H1 (cell line): Measurements from ENCODE around the gene ITGAE. TPM values are rescaled to one million over a fixed set of nuclear protein-coding genes. Genes with fewer than 3 reads are reported as not detected.

Experiments
- CTCF ChIA-PET: fragments of 300-600 bp; sonication (Branson Sonifier 250); formaldehyde crosslinking; loops from one replicate; lab custom pipeline; 2021; ENCODE audit not compliant: partially characterized antibody; lab: Charles Lee
- POLR2A ChIA-PET: fragments of 300-600 bp; sonication (Branson Sonifier 250); formaldehyde crosslinking; loops from one replicate; lab custom pipeline; 2021; ENCODE audit warnings: inconsistent platforms; ENCODE audit not compliant: partially characterized antibody; lab: Charles Lee
- DNase-seq, 2 experiments: peaks; one replicate each; pipeline versions ENCODE4 v3.0.0 to v3.0.0-alpha.2; 2010 to 2022; ENCODE audit warnings: low spot score in 2 of 2, low read depth in 1 of 2, mixed read lengths in 1 of 2
- FAIRE-seq: peaks from 2 replicates; lab custom pipeline; 2011; peaks lifted over from hg19 to GRCh38; lab: Jason Lieb, UNC
- H2AFZ ChIP-seq: 2 replicates; pipeline ENCODE4 v1.8.1; 2012; ENCODE audit warnings: low read length, inconsistent platforms
- H2AK5ac ChIP-seq: 2 replicates; pipeline ENCODE4 v1.6.1; 2013; ENCODE audit warnings: low read depth, low read length
- H2BK120ac ChIP-seq: replicated peaks from 2 replicates; pipeline ENCODE3; 2013; ENCODE audit warnings: low read depth, low read length, inconsistent platforms
- H2BK12ac ChIP-seq: 2 replicates; pipeline ENCODE4 v1.6.1; 2013; ENCODE audit warnings: low read depth, low read length
- H2BK15ac ChIP-seq: 2 replicates; pipeline ENCODE4 v1.6.1; 2013; ENCODE audit warnings: low read length
- H2BK20ac ChIP-seq: 2 replicates; pipeline ENCODE4 v1.6.1; 2013; ENCODE audit warnings: low read length
- H2BK5ac ChIP-seq: 2 replicates; pipeline ENCODE4 v1.6.1; 2013; ENCODE audit warnings: low read depth, low read length
- H3K14ac ChIP-seq: 2 replicates; pipeline ENCODE4 v1.6.1; 2013; ENCODE audit warnings: inconsistent platforms; ENCODE audit not compliant: insufficient read length
- H3K18ac ChIP-seq: 2 replicates; pipeline ENCODE4 v1.6.1; 2013; ENCODE audit warnings: low read length; ENCODE audit errors: extremely low read depth
- H3K23ac ChIP-seq: 2 replicates; pipeline ENCODE4 v1.6.1; 2013; ENCODE audit warnings: inconsistent platforms; ENCODE audit not compliant: insufficient read length
- H3K23me2 ChIP-seq: 2 replicates; pipeline ENCODE4 v1.6.1; 2013; ENCODE audit warnings: low read depth, low read length
- H3K27ac ChIP-seq: 2 replicates; pipeline ENCODE4 v1.6.1; 2011; ENCODE audit warnings: low read depth, low read length, inconsistent platforms
- H3K27me3 ChIP-seq, 4 experiments: replicated peaks in 1 of 4; 1 replicate in 1 of 4; 2 replicates in 3 of 4; pipeline versions ENCODE4 v1.6.1 to v1.8.1; 2011 to 2013; ENCODE audit warnings: low read length in 3 of 4, mild to moderate bottlenecking in 3 of 4, inconsistent platforms in 2 of 4, mixed read lengths in 2 of 4, moderate library complexity in 1 of 4; ENCODE audit not compliant: control insufficient read depth in 3 of 4, insufficient read depth in 3 of 4; ENCODE audit errors: extremely low read depth in 1 of 4
- H3K36me3 ChIP-seq, 4 experiments: 2 replicates each; pipeline versions ENCODE4 v1.6.1 to v1.8.1; 2011 to 2013; ENCODE audit warnings: mild to moderate bottlenecking in 4 of 4, low read length in 3 of 4, moderate library complexity in 2 of 4, control low read depth in 1 of 4, inconsistent platforms in 1 of 4; ENCODE audit not compliant: insufficient read depth in 4 of 4, control insufficient read depth in 2 of 4
- H3K4ac ChIP-seq: replicated peaks from 2 replicates; pipeline ENCODE3; 2013; ENCODE audit warnings: low read length, low read depth, mixed read lengths, inconsistent platforms; ENCODE audit not compliant: insufficient read length
- H3K4me1 ChIP-seq, 4 experiments: replicated peaks in 1 of 4; 1 replicate in 1 of 4; 2 replicates in 3 of 4; pipeline versions ENCODE4 v1.6.1 to v1.8.1; 2011 to 2013; ENCODE audit warnings: low read length in 3 of 4, inconsistent platforms in 2 of 4, mixed read lengths in 1 of 4; ENCODE audit not compliant: insufficient read depth in 4 of 4, control insufficient read depth in 3 of 4
- H3K4me2 ChIP-seq, 2 experiments: 2 replicates each; pipeline versions ENCODE4 v1.6.1 to v1.8.1; 2011 to 2013; ENCODE audit warnings: low read depth in 2 of 2, low read length in 2 of 2, control low read depth in 1 of 2, inconsistent platforms in 1 of 2, mild to moderate bottlenecking in 1 of 2; ENCODE audit not compliant: insufficient read depth in 1 of 2
- H3K4me3 ChIP-seq, 4 experiments: fragments of 200-600, 300-600 bp in 1 of 4; sonication (generic), shearing (Covaris generic), sonication (Bioruptor Twin) in 1 of 4; 2 replicates each; pipeline versions ENCODE4 v1.5.1 to v1.8.1; 2011 to 2016; ENCODE audit warnings: low read length in 4 of 4, low read depth in 3 of 4, control low read depth in 2 of 4, inconsistent platforms in 2 of 4, mild to moderate bottlenecking in 2 of 4, mixed read lengths in 1 of 4, moderate library complexity in 1 of 4; ENCODE audit not compliant: insufficient read depth in 2 of 4; ENCODE audit errors: extremely low read depth in 1 of 4
- H3K56ac ChIP-seq: replicated peaks from 2 replicates; pipeline ENCODE3; 2013; ENCODE audit warnings: low read depth, mild to moderate bottlenecking, mixed read lengths, low read length, inconsistent platforms; ENCODE audit not compliant: insufficient read length
- H3K79me1 ChIP-seq: 2 replicates; pipeline ENCODE4 v1.6.1; 2013; ENCODE audit warnings: low read depth, low read length, control low read depth
- H3K79me2 ChIP-seq, 2 experiments: 2 replicates each; pipeline versions ENCODE4 v1.6.1 to v1.8.1; 2012 to 2013; ENCODE audit warnings: low read length in 2 of 2, mild to moderate bottlenecking in 2 of 2, inconsistent platforms in 1 of 2; ENCODE audit not compliant: insufficient read depth in 2 of 2, control insufficient read depth in 1 of 2
- H3K9ac ChIP-seq, 4 experiments: replicated peaks in 1 of 4; 1 replicate in 1 of 4; 2 replicates in 3 of 4; pipeline versions ENCODE4 v1.6.1 to v1.8.1; 2011 to 2013; ENCODE audit warnings: low read depth in 3 of 4, low read length in 3 of 4, control low read depth in 2 of 4, mild to moderate bottlenecking in 2 of 4, moderate library complexity in 2 of 4, inconsistent platforms in 1 of 4; ENCODE audit errors: extremely low read depth in 1 of 4
- H3K9me3 ChIP-seq, 2 experiments: 2 replicates each; pipeline versions ENCODE4 v1.6.1 to v1.8.1; 2012 to 2013; ENCODE audit warnings: mild to moderate bottlenecking in 2 of 2, moderate library complexity in 2 of 2, control low read depth in 1 of 2, inconsistent platforms in 1 of 2, low read depth in 1 of 2, low read length in 1 of 2, mixed read lengths in 1 of 2; ENCODE audit not compliant: insufficient read depth in 2 of 2
- H4K20me1 ChIP-seq, 2 experiments: replicated peaks in 1 of 2; 2 replicates each; pipeline versions ENCODE3 to v1.8.1; 2011 to 2013; ENCODE audit warnings: inconsistent platforms in 2 of 2, low read length in 2 of 2, mild to moderate bottlenecking in 1 of 2; ENCODE audit not compliant: insufficient read depth in 2 of 2, control insufficient read depth in 1 of 2
- H4K5ac ChIP-seq: 2 replicates; pipeline ENCODE4 v1.6.1; 2013; ENCODE audit warnings: low read length, low read depth, mixed read lengths, inconsistent platforms; ENCODE audit not compliant: insufficient read length
- H4K8ac ChIP-seq: 2 replicates; pipeline ENCODE4 v1.8.0; 2013; ENCODE audit warnings: mild to moderate bottlenecking, moderate library complexity, low read length, inconsistent platforms; ENCODE audit not compliant: insufficient read depth; ENCODE audit errors: extremely low read depth
- H4K91ac ChIP-seq: replicated peaks from 2 replicates; pipeline ENCODE3; 2013; ENCODE audit warnings: low read length, mixed read lengths, inconsistent platforms; ENCODE audit not compliant: insufficient read length
- ASH2L ChIP-seq: fragments of 200-600, 300-600 bp; sonication (generic); IDR thresholded peaks from one replicate; pipeline ENCODE4 v1.7.1; 2017; ENCODE audit warnings: low read length
- CHD1 ChIP-seq: IDR thresholded peaks from 2 replicates; pipeline ENCODE4 v1.6.1; 2012; ENCODE audit warnings: low read depth, low read length, improper control_type of control experiment
- CTCF ChIP-seq, 3 experiments: IDR thresholded peaks; 1 replicate in 2 of 3; 2 replicates in 1 of 3; pipeline versions ENCODE4 v1.5.1 to v1.6.1; 2011; ENCODE audit warnings: low read length in 3 of 3, mild to moderate bottlenecking in 3 of 3, inconsistent platforms in 2 of 3, low read depth in 1 of 3, moderate library complexity in 1 of 3; ENCODE audit not compliant: insufficient read depth in 1 of 3; ENCODE audit errors: control extremely low read depth in 1 of 3
- RAD21 ChIP-seq, 2 experiments: IDR thresholded peaks in 1 of 2; conservative IDR thresholded peaks in 1 of 2; 2 replicates each; pipeline ENCODE4 v1.6.1; 2011; ENCODE audit warnings: low read depth in 2 of 2, low read length in 2 of 2, improper control_type of control experiment in 1 of 2, inconsistent platforms in 1 of 2, mild to moderate bottlenecking in 1 of 2, moderate library complexity in 1 of 2
- TBP ChIP-seq: IDR thresholded peaks from 2 replicates; pipeline ENCODE4 v1.6.1; 2011; ENCODE audit warnings: low read depth, low read length, improper control_type of control experiment
- WGBS, 2 experiments: shearing (Covaris generic) in 1 of 2; methylation state at CpG; one replicate each; pipeline versions ENCODE4 v1.1.6 to v1.1.7; 2013 to 2015; ENCODE audit warnings: low lambda C conversion rate in 2 of 2, mixed read lengths in 2 of 2, inconsistent platforms in 1 of 2, low coverage in 1 of 2, missing lambda C conversion rate in 1 of 2; ENCODE audit not compliant: insufficient replicate concordance in 2 of 2, insufficient coverage in 1 of 2, insufficient read length in 1 of 2; ENCODE audit errors: extremely low coverage in 1 of 2, missing lambda C conversion rate in 1 of 2; 5-methylcytosine and 5-hydroxymethylcytosine counted together
- polyA plus RNA-seq, 7 experiments: library from polyadenylated mRNA; depleted of rRNA in 3 of 7; stranded (reverse) in 5 of 7; unstranded in 2 of 7; fragments of >200 nt in 5 of 7; fragments of 200-250 nt in 2 of 7; gene quantifications; 1 replicate in 5 of 7; 2 replicates in 1 of 7; 4 replicates in 1 of 7; pipeline versions ENCODE4 v1.2.1 to v1.2.3, GENCODE V29; 2011 to 2013; ENCODE audit warnings: missing spikeins in 2 of 7, mixed read lengths in 2 of 7
- total RNA-seq: library from RNA; stranded (reverse); fragmentation: NEBNext Ultra II Directional; extraction: Animal tissue kit (Norgen Biotek cat#: 25700); gene quantifications from 2 replicates; pipeline ENCODE4 v1.2.1, GENCODE V29; 2021

ITGAE gene
- total and polyA plus RNA-seq, 2 of the 8 experiments (the other 6 are each of a cell fraction or from before 2014, with no cell fraction given) = 23.2 to 43.1 TPM

DNA sequence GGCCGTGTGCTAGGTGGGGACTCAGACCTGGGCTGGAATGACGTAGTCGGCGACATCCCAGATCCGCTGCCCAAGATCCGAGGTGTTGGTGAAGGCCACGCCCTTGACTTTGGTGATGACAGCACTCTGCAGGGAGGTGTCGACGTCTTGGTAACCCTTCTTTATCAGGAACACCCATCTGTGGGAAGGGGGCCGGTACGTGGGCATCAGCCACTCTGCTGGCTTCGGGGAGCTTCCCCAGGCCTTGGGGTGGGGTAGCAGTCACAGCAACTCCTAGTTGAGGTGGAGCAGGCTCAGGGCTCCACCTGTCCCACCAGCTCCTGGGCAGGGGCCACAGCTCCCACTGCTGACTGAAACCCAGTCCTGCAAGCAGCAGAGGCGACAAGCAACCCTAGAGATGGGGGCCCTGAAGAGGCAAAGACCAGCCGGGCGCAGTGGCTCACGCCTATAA, 109.3 kb downstream of the ITGAE start:
- Histone ChIP-seq H3K4ac (no peak overlapping the region), H3K14ac (no peak overlapping the region), H3K4me2 (no peak overlapping the region), H3K79me1 (no peaks in the 10 kb centered on the region), H3K4me1 (peaks cover 0 to 12% (median 6%) of the 10 kb centered on the region in 4 experiments; a peak in 5 of 7 replicates), H2BK15ac (no peak overlapping the region), H4K91ac (no peak overlapping the region), H2BK120ac (no peak overlapping the region), H2AK5ac (no peak overlapping the region), H3K27ac (no peak overlapping the region), H3K56ac (no peak overlapping the region), H4K8ac (no peak overlapping the region), H3K23ac (no peak overlapping the region), H2BK5ac (0 out of 2 replicates have a peak overlapping the region, but pooled peaks have one; percentile 30), H3K4me3 (no peak overlapping the region), H3K79me2 (no peaks in the 10 kb centered on the region), H3K36me3 (no peaks in the 10 kb centered on the region), H4K20me1 (peaks cover 0 to 8% of the 10 kb centered on the region in 2 experiments), H4K5ac (no peak overlapping the region), H3K23me2 (peaks cover 9% of the 10 kb centered on the region; the same call in 1 of the 2 replicates), H2AFZ (no peak overlapping the region), H3K18ac (no peak overlapping the region), H2BK12ac (no peak overlapping the region), H3K9ac (no peak overlapping the region), H3K27me3 (peaks cover 0 to 20% (median 12%) of the 10 kb centered on the region in 4 experiments; a peak in 6 of 7 replicates), H3K9me3 (no peaks in the 10 kb centered on the region), H2BK20ac (no peak overlapping the region)
- ChIA-PET CTCF (interaction anchor here (0.6 to 3.3 kb wide), 16 partner anchors 9 to 735 kb away, joined by 3 to 29 read pairs (median 4); partner anchors contain the start of genes EMC6 and TAX1BP3), POLR2A (no interaction called here)
- TF ChIP-seq CHD1 (no peak), TBP (peak; percentile 77), ASH2L (no peak), CTCF (IDR thresholded peaks at IDR 0.05; ENCODE audit: control extremely low read depth in 1 of 3, insufficient read depth in 1 of 3, low read depth in 1 of 3, low read length in 3 of 3) (peak; percentile 59 to 64 (median 60)), RAD21 (IDR thresholded peaks at IDR 0.05 in 1 of 2, conservative IDR thresholded peaks at IDR 0.05 in 1 of 2; ENCODE audit: low read depth in 2 of 2, low read length in 2 of 2) (peak; percentile 46 to 64)
- DNase-seq (peak in 1 of 2 experiments; percentile 66), FAIRE-seq (no peak)
- 88% methylated on average over 16 of the region's 16 CpGs; no CpG with 5 or more reads in 1 of the 2 experiments for WGBS, 2 experiments
